ENCODE data around the gene DOCK2.
"Not testable (repeated sequence)": the region's sequence is repeated elsewhere in the genome, so short reads cannot be mapped to it uniquely, and the experiment has no call there.

The DOCK2 gene

DNA sequence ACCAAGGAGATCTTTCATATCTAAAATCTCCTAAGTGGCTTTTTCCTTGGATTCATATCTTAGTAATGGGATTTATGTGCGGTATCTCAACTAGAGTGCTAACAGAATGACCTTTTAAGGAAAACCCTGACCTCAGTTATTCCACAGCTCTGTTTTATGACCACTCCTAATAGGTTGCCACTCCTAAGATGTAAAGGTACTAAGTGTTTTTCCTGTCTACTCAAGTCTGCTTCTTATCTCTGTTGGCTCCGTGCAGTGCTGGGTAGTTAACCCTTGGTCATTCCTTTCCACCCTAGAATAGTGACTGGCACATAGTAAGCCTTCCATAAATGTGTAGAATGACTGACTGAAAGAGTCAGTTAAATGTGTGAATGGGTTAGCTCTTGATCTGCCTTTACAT is 161.4 kb downstream of the DOCK2 start:
- no peak for DNase-seq

DNA sequence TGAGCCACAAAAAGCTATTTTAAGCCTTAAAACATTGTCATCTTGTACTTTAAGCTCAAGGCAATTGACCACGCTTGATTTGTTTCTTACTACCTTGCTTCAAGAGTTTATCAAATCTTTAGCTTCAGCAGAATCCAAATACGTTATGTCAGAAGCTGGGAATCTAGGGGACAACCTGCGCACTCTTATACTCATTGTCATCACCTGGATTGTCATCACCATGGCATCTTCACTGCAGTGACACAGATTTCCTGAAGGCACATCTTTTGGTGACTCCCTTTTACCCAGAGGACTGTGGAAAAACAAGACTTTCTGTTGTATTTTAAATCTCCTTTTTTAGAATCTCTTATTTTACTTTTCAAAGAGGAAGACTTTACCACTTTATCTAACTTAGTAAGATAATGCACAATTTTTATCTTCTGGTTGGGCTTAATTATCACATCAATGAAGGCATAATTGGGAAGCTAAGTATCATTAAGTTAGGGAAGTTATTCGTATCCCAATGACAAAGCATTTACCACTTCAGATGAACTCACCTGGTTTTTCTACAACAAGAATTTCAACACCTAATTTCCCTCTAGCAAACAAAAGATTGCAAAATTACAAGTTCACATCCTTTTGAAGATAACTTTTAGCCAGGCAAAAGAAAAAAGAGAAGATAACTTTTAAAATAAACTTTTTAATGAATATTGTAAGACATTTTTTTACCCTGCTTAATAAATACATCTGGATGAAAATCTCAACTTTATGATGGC is 162.0 kb downstream of the DOCK2 start:
- DNase-seq, result no peak

DNA sequence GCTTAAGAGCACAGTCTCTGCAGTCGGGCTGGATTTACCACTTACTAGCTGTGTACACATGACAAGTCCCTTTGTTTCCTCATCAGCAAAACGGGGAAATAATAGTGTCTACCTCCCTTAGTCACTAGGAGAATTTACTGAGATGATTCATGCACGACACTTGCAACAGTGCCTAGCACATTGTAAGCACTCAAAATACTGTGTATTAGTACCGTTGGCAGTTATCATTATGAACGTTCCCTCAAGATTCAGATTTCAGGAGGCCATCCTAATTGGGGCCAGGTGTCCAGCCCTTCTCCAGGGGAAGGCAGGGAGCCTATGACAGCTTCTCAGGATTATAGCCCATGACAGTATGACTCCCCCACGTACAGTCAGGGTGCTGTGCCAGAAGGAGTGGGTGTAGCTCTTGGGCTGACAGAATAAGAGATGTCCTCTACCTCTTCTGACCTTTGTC is 164.3 kb downstream of the DOCK2 start:
- DNase-seq, result no peak

DNA sequence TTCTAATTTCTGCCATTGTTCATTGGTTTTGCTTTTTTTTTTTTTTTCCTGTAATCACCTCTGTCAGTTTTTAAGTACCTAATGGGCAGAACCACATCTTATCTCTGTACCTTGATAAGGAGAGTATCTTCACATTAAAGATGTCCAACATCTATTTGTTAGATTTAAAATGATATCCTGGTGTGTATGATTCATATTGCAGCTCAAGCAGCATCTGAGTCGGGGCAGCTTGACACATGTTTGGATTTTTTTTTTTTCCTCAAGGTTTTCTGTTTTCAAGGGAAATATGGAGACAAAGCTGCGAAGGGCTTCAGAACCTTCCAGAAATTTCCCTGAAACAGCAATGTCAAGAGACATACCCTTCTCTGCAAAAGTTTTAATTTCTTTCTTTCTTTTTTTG is 164.7 kb downstream of the DOCK2 start:
- no peak for DNase-seq

DNA sequence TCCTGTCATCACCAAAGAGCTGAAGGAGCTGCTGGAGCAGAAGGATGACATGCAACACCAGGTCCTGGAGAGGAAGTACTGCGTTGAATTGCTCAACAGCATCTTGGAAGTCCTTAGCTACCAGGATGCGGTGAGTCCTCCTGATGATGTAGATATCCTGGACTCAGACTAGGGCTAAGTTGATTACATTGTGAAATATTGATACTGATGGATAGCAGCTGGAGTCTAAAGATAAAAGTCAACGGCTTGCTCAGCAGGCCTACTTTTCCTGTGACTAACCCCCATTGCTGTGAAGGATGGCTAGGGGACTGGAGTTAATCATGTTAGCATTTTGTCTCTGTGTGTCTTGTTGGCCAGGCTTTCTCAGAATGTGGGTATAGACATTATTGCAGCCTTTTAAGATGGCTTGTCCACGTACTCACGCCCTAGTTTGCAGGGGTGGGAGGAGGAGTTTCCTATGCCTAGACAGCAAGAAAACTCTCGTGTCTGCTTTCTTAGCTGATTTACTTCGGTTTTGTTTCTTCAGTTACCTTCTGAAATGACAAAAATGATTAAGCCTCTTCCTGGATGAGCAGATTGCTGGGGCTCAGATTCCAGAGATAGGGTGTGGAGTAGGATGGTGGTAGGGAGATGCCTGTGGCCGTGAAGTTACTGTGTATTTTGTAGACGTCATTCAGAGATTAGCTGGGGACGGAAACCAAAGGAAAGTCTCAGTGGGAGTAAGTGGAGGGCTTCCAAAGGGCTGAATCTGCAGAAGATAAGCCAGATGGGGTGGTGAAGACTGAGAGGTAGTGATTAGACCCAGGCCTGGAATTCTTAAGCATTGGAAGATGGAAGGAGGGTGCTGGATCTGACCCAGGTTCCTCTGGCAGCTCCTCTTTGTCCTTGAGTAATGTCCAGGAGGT is 166.3 kb downstream of the DOCK2 start:
- DNase-seq, result no peak

DNA sequence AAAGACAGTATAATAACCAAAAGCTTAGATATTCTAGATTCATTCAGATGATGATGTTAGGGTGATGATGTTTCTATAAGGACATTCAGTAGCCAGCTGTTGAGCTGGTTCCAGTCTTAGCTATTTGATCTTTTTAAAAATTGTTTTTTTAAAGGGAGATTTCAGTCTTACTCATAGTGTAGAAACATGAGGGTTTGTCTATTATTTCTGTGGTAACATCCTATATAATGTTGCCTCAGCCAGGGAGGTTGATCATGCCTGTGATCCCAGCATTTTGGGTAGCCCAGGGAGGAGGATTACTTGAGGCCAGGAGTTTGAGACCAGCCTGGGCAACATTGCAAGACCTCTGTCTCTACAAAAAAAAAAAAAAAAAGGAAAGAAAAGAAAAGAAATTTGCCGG is 167.8 kb downstream of the DOCK2 start:
- DNase-seq, result no peak

DNA sequence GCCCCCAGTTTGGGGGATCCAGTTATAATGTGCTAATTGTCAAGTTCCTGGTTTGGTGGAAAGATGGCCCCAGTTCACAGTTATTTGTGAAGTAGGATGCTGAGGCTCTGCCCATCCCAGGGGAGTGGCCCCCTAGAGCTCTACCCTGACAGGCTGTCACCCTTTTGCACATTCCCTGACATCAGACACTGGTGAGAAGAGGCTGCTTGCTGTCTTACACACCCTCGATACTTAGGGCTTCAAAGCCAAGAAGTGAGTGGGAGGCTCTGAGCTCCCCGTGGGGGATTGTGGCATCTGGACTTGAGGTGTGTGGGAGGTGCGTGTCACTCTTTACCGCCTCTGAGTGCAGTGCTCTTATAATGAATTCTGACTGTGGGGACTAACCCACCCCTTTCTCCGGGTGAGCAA is 168.5 kb downstream of the DOCK2 start:
- no peak for DNase-seq

DNA sequence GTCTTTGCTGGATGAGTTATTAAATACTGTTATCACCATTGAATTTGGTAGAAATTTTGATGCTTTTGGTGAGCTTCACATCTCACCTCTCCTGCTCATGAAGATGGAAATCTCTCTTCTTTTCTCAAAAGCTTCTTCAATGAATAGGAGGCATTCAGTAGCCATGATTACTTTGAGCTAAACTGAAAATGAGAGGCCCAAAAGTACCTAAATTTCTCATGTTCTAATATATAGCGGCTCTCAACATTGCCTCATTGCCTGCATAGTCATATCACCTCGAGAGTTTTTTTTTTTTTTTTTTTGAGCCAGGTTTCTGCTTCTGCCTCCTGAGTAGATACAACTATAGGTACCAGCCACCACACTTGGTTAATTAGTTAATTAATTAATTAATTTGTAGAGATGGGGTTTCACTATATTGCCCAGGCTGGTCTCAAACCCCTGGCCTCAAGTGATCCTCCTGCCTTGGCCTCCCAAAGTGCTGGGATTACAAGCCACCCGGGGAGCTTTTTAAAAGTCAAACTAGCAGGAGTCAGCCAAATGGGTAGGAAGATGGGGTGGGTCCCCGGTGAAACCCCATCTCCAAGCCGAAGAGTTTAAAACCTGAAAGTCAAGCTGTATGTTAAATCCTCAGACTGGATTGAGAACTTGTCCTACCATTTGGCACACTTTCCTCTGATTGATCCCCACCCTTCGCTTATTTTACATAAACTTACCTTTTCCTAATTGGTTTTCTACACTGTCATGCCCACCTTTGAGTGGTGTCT is 169.0 kb downstream of the DOCK2 start:
- DNase-seq, result no peak

DNA sequence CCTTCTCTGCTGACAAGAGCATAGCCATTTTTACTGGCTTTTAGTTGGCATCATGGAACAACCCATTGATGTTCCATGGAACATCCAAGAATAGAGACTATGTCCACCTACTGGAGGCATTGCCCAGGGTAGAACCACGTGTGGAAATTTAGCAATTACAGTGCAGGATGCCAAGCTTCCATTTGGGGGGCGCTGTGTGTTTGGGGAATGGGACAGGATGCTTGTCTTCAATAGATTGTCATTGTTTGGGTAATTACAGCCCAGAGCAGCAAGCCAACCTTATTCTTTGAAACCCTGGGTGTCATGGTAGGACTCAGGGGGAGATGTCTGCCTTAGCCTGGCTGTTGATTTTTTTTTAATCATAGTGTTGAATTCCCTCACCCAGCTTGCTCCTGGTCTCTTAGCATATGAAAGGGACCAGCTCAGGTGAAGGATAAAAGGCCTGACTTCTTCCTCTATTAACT is 171.1 kb downstream of the DOCK2 start:
- DNase-seq, result no peak

DNA sequence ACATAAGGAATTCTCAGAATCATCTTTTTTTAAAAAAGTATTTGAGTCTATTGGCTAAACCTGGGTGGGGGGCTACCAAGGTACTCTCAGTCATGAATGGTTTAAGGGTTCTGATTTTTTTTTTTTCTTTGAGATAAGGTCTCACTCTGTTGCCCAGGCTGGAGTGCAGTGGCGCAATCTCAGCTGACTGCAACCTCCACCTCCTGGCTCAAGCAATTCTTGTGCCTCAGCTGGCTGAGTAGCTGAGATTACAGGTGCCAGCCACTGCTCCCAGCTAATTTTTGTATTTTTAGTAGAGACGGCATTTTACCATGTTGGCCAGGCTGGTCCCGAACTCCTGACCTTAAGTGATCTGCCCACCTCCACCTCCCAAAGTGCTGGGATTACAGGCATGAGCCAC is 171.8 kb downstream of the DOCK2 start:
- DNase-seq, result not testable (repeated sequence)

DNA sequence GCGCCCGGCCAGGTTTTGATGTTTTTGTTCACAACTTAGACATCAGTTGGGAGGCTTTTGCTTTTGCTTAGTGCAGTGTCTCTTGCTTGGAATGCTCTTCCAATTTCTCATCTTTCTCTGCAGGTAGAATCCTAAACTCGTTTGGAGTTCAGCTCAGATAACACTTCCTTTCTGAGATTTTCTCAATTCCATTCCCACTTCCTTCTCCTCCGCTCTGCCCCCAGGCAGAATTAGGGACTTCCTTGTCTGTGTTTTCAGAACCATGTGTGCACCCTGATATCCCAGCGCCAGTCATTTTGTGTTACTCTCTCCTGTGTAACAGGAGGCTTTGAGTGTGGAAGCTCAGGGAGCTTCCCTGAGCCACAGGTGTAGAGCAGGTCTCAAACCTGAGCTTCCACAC is 172.2 kb downstream of the DOCK2 start:
- DNase-seq, result no peak

DNA sequence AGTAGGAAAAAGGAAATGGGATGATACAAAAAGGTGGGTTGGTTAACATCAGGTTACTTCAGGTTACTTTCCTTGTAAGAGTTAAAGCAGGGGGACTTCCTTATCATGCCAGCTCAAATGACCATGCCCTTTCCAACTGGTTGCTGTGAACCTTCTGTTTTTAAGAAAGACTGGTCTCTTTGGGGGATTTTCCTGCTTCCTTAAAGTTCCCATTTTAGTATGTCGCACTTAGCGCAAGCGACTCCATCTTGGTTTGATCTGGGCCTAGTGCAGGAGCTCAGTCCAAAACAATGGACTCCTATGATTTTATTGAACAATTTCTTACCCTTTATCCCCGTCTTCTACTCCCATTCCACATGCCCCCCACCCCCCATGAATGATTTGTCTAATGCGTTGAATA is 173.4 kb downstream of the DOCK2 start:
- no peak for DNase-seq

DNA sequence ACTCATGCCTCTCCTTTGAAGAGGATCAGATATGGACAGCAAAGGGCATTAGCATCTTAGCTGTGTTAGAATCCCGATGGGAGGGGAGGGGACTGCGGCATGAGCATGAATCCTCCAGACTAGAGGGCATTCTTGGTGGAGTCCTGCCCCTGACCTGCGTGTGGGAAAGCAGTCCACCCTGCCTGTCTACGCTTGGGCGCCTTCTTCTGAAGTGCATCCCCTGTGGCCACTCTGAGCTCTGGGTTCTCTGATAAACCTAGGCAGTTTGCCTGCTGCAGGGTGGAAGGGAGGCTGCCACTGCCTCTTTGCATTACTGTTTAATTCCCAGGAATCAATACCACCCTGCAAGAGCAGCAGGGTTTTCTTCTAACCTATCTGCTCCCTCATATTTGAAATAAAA is 173.9 kb downstream of the DOCK2 start:
- no peak for DNase-seq

DNA sequence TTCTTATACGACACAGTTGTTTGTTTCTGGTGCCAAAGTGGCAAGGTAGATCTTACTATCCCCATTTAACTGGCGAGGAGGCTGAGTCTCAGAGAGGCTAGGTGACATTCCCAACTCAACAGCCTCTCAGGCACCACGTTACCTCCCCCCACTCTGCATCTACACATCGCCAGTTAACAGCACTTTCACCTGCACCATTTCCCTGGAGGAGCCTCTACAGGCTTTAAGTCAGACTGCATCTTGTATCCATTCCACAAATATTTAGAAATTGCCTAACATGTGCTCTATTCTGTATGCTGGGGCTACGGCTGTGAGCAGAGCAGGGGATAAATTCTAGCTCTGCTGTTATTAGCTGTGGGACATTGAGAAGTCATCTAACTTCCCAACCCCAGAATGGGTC is 174.6 kb downstream of the DOCK2 start:
- no peak for DNase-seq

DNA sequence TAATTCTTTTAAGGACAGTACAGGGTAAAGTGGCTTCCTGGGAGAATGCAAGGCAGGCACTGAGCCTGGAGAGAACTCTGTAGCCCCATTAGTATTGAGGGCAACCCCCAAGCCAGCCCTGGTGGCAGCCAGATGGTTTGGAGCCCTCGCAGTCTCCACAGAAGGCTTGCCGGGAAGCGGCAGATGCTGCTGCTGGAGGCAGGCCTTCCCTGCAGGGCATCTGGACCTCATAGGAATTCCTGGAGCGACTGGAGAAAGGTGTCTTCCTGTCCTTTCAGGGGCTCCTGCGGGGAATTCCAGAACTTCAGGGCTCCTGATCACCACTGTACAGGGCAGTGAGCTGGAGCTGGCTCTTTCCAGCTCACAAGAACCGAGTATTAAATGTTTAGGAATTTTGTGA is 175.7 kb downstream of the DOCK2 start:
- DNase-seq, result no peak

DNA sequence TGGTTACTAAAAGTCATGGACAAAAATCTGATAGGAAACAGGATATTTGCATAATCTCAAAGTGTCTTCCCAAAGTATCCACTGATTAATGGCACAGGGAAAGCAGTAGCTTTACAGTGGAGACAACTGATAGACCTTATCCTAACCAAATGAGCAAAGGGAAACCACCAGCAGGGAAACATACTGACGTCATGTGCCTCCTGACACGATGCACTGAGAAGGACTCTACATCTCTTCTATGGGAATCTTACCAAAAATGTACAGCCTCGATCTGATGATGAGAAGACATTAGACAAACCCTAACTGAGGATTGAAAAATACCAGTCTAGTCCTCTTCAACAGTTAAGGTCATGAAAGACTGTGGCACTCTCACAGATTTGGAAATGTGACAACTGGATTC is 177.0 kb downstream of the DOCK2 start:
- DNase-seq, result no peak

DNA sequence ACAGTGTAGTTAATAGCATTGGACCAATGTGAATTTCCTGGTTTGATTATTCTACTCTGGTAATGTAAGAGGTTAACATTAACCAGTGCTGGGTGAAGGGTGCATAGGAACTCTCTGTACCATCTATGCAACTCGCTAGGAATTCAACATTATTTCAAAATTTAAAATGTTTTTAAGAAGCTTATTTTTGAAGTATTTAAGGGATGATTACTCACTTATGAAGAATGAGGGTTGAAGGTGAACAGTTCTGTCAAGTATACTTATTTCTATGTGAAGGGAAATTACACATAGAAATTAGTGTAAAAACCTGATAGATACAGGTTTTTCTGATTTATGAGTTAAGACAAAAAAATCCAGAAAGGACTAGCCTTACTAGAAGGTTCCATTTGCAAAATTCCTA is 177.4 kb downstream of the DOCK2 start:
- DNase-seq, result no peak

DNA sequence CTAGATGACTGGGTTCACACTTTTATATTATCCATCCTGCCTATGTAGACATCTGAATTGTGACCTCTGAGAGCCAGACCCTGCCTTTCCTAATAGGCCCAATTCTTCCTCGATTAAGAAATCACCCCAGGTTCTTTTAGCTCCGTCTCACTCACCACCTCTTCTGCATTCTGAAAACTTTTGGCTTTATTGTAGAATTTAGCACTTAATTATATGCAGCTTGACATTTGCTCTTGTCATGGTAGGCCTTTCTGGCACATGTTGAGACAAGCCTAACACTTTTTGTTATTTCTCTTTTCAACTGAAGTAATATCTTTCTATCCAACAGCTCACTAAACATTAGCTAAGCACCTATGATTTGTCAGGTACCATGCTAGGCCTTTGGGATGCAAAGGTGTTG is 180.0 kb downstream of the DOCK2 start:
- DNase-seq, result no peak

DNA sequence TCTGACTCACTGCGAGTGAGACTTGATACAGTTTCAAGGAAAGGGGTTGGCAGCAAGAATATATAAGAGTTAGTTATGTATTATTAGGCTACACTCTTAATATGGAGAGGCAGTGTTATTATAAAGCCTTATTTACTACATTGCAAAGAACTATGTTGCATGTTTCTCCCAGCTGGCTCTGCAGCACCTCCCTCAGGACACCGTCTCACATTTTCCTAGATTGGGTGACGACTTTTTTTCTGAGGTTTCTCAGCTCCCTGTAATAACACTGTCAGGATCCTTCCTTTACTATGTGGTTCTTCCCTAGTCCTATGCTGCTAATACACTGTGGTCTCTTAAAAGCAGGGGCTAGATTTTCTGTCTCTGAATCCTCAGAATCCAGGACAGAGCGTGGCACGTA is 189.5 kb downstream of the DOCK2 start:
- no peak for DNase-seq

DNA sequence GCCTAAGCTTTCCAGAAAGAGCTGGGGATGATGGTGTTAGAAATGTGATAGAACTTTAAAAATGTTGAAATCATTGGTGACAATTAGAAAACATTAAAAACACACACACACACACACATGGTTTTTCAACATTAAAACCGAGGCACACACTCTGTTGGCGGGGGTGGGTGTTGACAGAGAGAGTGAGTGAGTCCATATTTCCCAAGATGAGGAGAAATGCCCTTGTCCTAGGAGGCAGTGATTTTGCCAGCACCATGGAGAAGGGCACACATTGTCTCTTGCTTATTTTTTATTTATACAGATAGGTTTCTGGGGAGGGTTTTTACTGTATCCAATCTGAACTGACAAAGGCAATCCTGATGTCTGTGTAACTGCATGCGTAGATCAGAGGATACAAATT is 190.7 kb downstream of the DOCK2 start:
- DNase-seq, result no peak

DNA sequence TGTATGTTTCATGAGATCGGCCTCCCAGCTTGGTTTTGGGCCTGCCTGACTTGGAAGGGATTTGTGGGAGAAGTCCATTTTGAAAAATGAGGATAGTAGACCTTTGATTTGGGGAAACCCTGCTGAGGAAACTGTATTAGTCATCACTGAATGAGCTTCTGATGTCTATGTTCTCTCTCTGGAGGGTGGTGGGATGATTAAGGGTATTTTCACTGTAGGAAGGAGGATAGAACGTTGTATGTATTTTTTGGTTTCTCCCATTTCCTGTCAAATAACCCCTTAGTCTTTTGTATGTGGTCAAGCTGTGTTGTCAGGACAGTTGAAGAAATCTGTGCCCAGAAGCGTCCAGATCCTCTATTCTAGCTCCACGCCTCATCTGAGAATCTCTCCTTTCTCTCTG is 191.3 kb downstream of the DOCK2 start:
- no peak for DNase-seq

DNA sequence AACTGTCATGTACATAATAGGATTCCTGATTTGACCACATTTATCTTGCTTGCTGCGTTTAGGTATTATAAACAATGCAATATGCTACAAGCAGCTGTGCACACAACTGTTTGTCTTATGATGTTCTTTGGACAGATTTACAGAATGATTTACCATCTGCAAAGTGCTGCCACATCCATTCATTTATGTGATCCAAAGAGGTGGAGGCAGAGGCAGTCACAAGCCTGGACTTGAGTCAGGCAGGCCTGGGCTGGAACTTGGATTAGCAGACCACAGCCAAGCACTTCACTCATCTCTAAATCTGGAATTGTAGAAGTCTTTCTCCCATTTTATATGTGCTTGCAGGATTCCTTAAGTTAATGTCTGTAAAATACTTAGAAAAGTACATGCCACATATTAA is 194.3 kb downstream of the DOCK2 start:
- no peak for DNase-seq

DNA sequence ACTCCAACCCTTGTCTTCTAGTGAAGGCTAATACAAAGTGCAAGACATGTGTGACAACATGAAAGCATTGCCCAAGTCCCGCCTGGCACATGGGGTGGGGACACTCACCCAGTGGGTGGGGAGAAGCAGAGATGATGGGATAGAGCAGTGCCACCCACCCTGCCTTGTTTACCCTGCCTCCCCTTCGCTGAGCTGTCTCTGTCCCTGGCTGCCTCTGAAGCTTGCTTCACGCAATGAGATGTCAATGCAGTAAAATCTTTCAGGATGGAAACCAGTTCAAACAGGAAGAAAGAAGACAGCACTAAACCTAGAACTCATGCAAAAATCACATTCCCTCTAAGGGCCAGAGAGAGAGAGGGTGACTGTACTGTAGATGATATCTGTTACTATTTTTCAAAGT is 195.2 kb downstream of the DOCK2 start:
- no peak for DNase-seq
